PFSK-1 (cell line): ENCODE data around the gene MIOX.

Experiments
- FOXP2 ChIP-seq: optimal IDR thresholded peaks from 2 replicates; pipeline ENCODE3; 2011; ENCODE audit warnings: borderline replicate concordance, control low read depth, inconsistent platforms; ENCODE audit not compliant: insufficient read depth; ENCODE audit errors: extremely low read length, extremely low read depth
- POLR2AphosphoS5 ChIP-seq: IDR thresholded peaks from 2 replicates; pipeline ENCODE4 v1.6.1; 2012; ENCODE audit warnings: low read depth, mild to moderate bottlenecking, control low read depth, low read length, moderate library complexity
- SIN3A ChIP-seq: IDR thresholded peaks from 2 replicates; pipeline ENCODE4 v1.6.1; 2012; ENCODE audit warnings: mild to moderate bottlenecking, low read length, moderate library complexity, borderline replicate concordance; ENCODE audit not compliant: insufficient read depth
- TAF1 ChIP-seq: IDR thresholded peaks from 2 replicates; pipeline ENCODE4 v1.6.1; 2012; ENCODE audit warnings: low read length, control low read depth, borderline replicate concordance; ENCODE audit not compliant: insufficient read depth
- TF ChIP-seq, protein P1 (sequence below), 2 experiments: IDR thresholded peaks; 2 replicates each; pipeline versions ENCODE4 v1.6.1 to v1.8.0; 2011 to 2012; ENCODE audit warnings: low read depth in 2 of 2, low read length in 2 of 2, control low read depth in 1 of 2, inconsistent platforms in 1 of 2, mild to moderate bottlenecking in 1 of 2, moderate library complexity in 1 of 2; ENCODE audit not compliant: insufficient read depth in 1 of 2

The MIOX gene

GRCh38 chr22:50500452-50500851 is 13.8 kb downstream of the MIOX start:
- TF ChIP-seq SIN3A (no peak), POLR2AphosphoS5 (no peak), TAF1 (no peak), FOXP2 (no peak)
- TF ChIP-seq, protein P1, sequence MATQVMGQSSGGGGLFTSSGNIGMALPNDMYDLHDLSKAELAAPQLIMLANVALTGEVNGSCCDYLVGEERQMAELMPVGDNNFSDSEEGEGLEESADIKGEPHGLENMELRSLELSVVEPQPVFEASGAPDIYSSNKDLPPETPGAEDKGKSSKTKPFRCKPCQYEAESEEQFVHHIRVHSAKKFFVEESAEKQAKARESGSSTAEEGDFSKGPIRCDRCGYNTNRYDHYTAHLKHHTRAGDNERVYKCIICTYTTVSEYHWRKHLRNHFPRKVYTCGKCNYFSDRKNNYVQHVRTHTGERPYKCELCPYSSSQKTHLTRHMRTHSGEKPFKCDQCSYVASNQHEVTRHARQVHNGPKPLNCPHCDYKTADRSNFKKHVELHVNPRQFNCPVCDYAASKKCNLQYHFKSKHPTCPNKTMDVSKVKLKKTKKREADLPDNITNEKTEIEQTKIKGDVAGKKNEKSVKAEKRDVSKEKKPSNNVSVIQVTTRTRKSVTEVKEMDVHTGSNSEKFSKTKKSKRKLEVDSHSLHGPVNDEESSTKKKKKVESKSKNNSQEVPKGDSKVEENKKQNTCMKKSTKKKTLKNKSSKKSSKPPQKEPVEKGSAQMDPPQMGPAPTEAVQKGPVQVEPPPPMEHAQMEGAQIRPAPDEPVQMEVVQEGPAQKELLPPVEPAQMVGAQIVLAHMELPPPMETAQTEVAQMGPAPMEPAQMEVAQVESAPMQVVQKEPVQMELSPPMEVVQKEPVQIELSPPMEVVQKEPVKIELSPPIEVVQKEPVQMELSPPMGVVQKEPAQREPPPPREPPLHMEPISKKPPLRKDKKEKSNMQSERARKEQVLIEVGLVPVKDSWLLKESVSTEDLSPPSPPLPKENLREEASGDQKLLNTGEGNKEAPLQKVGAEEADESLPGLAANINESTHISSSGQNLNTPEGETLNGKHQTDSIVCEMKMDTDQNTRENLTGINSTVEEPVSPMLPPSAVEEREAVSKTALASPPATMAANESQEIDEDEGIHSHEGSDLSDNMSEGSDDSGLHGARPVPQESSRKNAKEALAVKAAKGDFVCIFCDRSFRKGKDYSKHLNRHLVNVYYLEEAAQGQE (IDR thresholded peaks at IDR 0.05; ENCODE audit: insufficient read depth in 1 of 2, low read depth in 2 of 2, low read length in 2 of 2), result no peak

DNA sequence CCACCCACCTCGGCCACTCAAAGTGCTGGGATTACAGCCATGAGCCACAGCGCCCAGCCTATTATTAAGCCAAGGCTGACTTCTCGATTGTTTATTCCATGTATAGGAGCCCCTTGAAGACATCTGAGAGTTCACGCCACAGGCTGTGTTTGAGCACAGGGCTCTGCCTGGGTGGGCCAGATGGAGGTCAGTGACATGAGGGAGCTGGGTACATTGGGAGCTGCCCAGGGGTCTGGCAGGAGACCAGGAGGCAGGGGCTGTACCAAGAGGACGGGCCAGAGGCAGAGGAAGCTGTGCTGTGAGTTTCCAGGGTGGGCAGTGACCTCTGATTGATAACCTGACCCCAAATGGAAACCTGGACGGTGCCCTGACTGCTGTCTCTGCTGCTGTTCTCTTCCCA is 15.4 kb downstream of the MIOX start:
- TF ChIP-seq FOXP2 (no peak), SIN3A (no peak)
- TF ChIP-seq, protein P1 (IDR thresholded peaks at IDR 0.05; ENCODE audit: insufficient read depth in 1 of 2, low read depth in 2 of 2, low read length in 2 of 2), result no peak

- TF ChIP-seq SIN3A (no peak), FOXP2 (no peak)
Measured at GRCh38 chr22:50502628-50503474, 16.2 kb downstream of the MIOX start.

- no peak for TF ChIP-seq POLR2AphosphoS5
- TF ChIP-seq SIN3A, result no peak
- TF ChIP-seq, protein P1 (IDR thresholded peaks at IDR 0.05; ENCODE audit: insufficient read depth in 1 of 2, low read depth in 2 of 2, low read length in 2 of 2), result no peak
- no peak for TF ChIP-seq FOXP2
- no peak for TF ChIP-seq TAF1
Measured at GRCh38 chr22:50503475-50504145, 17.0 kb downstream of the MIOX start.

GRCh38 chr22:50504369-50505211 is 17.9 kb downstream of the MIOX start:
- TF ChIP-seq TAF1, result no peak
- TF ChIP-seq, protein P1 (IDR thresholded peaks at IDR 0.05; ENCODE audit: insufficient read depth in 1 of 2, low read depth in 2 of 2, low read length in 2 of 2), result no peak
- TF ChIP-seq SIN3A, result no peak
- no peak for TF ChIP-seq POLR2AphosphoS5
- no peak for TF ChIP-seq FOXP2
